ENCODE measurements around the gene C17orf78. TPM values are rescaled to one million over a fixed set of nuclear protein-coding genes. Genes with fewer than 3 reads are reported as not detected.

The C17orf78 gene
- total and polyA plus RNA-seq, 2 of the 13 experiments (the other 11 are each of a cell fraction or from before 2014, with no cell fraction given) = not detected

- peak; percentile 77 for TF ChIP-seq ZNF264 (CRISPR knock-in tag; IDR thresholded peaks at IDR 0.05)
- TF ChIP-seq FOXK1 (CRISPR knock-in tag; IDR thresholded peaks at IDR 0.05; ENCODE audit: borderline replicate concordance, low read depth) = no peak
- no peak for TF ChIP-seq RBM22 (optimal IDR thresholded peaks at IDR 0.05; ENCODE audit: low read length)
- TF ChIP-seq EEA1 (CRISPR knock-in tag; IDR thresholded peaks at IDR 0.05; ENCODE audit: borderline replicate concordance) = no peak; the same call in none of the 2 replicates
- TF ChIP-seq, protein P1, sequence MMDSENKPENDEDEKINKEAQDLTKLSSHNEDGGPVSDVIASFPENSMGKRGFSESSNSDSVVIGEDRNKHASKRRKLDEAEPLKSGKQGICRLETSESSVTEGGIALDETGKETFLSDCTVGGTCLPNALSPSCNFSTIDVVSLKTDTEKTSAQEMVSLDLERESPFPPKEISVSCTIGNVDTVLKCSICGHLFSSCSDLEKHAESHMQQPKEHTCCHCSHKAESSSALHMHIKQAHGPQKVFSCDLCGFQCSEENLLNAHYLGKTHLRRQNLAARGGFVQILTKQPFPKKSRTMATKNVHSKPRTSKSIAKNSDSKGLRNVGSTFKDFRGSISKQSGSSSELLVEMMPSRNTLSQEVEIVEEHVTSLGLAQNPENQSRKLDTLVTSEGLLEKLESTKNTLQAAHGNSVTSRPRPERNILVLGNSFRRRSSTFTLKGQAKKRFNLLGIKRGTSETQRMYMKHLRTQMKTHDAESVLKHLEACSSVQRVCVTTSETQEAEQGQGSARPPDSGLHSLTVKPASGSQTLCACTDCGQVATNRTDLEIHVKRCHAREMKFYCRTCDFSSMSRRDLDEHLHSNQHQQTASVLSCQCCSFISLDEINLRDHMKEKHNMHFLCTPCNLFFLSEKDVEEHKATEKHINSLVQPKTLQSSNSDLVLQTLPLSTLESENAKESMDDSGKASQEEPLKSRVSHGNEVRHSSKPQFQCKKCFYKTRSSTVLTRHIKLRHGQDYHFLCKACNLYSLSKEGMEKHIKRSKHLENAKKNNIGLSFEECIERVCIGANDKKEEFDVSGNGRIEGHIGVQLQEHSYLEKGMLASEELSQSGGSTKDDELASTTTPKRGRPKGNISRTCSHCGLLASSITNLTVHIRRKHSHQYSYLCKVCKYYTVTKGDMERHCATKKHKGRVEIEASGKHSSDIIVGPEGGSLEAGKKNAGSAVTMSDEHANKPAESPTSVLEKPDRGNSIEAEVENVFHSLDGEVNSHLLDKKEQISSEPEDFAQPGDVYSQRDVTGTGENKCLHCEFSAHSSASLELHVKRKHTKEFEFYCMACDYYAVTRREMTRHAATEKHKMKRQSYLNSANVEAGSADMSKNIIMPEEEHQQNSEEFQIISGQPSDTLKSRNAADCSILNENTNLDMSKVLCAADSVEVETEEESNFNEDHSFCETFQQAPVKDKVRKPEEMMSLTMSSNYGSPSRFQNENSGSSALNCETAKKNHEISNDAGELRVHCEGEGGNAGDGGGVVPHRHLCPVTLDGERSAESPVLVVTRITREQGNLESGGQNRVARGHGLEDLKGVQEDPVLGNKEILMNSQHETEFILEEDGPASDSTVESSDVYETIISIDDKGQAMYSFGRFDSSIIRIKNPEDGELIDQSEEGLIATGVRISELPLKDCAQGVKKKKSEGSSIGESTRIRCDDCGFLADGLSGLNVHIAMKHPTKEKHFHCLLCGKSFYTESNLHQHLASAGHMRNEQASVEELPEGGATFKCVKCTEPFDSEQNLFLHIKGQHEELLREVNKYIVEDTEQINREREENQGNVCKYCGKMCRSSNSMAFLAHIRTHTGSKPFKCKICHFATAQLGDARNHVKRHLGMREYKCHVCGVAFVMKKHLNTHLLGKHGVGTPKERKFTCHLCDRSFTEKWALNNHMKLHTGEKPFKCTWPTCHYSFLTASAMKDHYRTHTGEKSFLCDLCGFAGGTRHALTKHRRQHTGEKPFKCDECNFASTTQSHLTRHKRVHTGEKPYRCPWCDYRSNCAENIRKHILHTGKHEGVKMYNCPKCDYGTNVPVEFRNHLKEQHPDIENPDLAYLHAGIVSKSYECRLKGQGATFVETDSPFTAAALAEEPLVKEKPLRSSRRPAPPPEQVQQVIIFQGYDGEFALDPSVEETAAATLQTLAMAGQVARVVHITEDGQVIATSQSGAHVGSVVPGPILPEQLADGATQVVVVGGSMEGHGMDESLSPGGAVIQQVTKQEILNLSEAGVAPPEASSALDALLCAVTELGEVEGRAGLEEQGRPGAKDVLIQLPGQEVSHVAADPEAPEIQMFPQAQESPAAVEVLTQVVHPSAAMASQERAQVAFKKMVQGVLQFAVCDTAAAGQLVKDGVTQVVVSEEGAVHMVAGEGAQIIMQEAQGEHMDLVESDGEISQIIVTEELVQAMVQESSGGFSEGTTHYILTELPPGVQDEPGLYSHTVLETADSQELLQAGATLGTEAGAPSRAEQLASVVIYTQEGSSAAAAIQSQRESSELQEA (CRISPR knock-in tag; IDR thresholded peaks at IDR 0.05; ENCODE audit: not compliant biosample characterization) = no peak
- TF ChIP-seq, protein P2, sequence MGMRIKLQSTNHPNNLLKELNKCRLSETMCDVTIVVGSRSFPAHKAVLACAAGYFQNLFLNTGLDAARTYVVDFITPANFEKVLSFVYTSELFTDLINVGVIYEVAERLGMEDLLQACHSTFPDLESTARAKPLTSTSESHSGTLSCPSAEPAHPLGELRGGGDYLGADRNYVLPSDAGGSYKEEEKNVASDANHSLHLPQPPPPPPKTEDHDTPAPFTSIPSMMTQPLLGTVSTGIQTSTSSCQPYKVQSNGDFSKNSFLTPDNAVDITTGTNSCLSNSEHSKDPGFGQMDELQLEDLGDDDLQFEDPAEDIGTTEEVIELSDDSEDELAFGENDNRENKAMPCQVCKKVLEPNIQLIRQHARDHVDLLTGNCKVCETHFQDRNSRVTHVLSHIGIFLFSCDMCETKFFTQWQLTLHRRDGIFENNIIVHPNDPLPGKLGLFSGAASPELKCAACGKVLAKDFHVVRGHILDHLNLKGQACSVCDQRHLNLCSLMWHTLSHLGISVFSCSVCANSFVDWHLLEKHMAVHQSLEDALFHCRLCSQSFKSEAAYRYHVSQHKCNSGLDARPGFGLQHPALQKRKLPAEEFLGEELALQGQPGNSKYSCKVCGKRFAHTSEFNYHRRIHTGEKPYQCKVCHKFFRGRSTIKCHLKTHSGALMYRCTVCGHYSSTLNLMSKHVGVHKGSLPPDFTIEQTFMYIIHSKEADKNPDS (CRISPR knock-in tag; IDR thresholded peaks at IDR 0.05) = no peak
- no peak for TF ChIP-seq ZKSCAN1 (IDR thresholded peaks at IDR 0.05; ENCODE audit: low read length)
- no peak for TF ChIP-seq ATF3 (CRISPR knock-in tag; IDR thresholded peaks at IDR 0.05)
- 0 out of 2 replicates have a peak, but pooled peaks have one; percentile 22 for TF ChIP-seq ELF1 (CRISPR knock-in tag; IDR thresholded peaks at IDR 0.05)
- peak in 1 of 2 experiments; percentile 57; a peak in 2 of 4 replicates for TF ChIP-seq EP300 (IDR thresholded peaks at IDR 0.05; ENCODE audit: low read depth in 2 of 2, low read length in 2 of 2)
- TF ChIP-seq EP300 (CRISPR knock-in tag; IDR thresholded peaks at IDR 0.05; ENCODE audit: borderline replicate concordance) = no peak
- no peak for TF ChIP-seq GFI1 (CRISPR knock-in tag; IDR thresholded peaks at IDR 0.05; ENCODE audit: borderline replicate concordance)
- no peak; the same call in 1 of the 2 replicates for TF ChIP-seq PRDM10 (CRISPR knock-in tag; IDR thresholded peaks at IDR 0.05; ENCODE audit: low read depth)
Observed at GRCh38 chr17:37358830-37359681, 16.7 kb upstream of the C17orf78 start (continued).
